Measurements from ENCODE around the gene CREBL2.
A peak's percentile ranks its signal among the peaks of the same experiment; 100 is the strongest.

The CREBL2 gene

DNA sequence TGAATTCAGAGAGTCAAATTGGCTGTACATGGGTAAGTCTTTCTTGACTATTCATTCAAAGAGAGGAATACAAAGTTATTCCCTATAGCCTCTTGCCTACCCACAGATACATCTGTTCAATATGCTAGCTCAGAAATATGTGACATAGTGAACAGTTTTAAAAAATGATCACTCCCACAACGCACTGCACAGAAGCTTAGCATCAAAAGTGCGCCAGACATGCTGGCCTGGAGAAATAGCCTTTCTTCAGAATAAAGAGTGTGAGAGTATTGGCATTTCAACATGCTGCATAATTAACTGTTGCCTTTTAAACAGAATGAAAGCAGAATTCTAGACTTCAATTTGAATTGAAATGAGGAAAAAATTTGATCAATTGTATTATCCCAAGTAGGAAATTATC lies 57.3 kb downstream of the CREBL2 start:
- peaks cover 27% of the 10 kb centered on the region for H3K4me1 Mint-ChIP-seq
- no peaks in the 10 kb centered on the region for H3K36me3 Mint-ChIP-seq
- H3K4me3 Mint-ChIP-seq, result no peak overlapping the region
- no peak overlapping the region for H3K27ac Mint-ChIP-seq
- ATAC-seq, result no peak
- no peaks in the 10 kb centered on the region for H3K9me3 Mint-ChIP-seq
- DNase-seq (ENCODE audit: low spot score in 2 of 2), result no peak

DNA sequence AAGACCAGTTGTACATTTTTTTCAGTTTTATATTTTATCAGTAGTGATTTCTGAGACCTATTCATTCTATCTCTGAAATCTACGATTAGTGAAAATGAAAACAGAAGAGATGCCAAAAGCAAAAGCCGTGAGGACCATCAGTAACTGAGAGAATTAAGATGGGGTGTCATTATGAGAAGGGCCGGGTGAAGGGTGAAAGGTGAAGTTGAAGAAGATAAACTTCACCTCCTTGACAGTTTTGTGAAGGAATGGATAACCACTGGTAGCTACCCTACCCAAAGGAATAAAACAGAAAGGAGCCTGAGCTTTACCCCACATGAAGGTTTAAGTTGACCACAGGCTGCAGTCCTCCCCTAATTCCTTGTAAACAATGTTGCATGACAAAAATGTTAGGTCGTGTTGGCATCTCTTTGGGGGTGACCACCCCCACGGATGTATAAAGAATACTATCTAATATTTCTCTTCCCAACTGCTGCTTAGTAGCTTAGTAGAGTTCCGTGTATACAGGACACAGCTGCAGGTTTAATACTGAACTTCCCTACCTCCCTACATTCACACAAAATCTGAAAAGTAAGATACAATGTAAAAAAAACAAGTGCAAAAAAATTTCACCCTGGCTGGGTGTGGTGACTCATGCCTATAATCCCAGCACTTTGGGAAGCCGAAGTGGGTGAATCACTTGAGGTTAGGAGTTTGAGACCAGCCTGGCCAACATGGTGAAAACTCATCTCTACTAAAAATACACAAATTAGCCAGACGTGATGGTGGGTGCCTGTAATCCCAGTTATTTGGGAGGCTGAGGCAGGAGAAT lies 60.4 kb downstream of the CREBL2 start:
- no peaks in the 10 kb centered on the region for H3K36me3 Mint-ChIP-seq
- peak overlapping the region; percentile 36 for H3K4me3 Mint-ChIP-seq
- ATAC-seq, result no peak
- DNase-seq (ENCODE audit: low spot score in 2 of 2), result no peak
- peaks cover 27% of the 10 kb centered on the region for H3K4me1 Mint-ChIP-seq
- peak overlapping the region; percentile 82 for H3K27ac Mint-ChIP-seq
- H3K9me3 Mint-ChIP-seq, result no peaks in the 10 kb centered on the region

DNA sequence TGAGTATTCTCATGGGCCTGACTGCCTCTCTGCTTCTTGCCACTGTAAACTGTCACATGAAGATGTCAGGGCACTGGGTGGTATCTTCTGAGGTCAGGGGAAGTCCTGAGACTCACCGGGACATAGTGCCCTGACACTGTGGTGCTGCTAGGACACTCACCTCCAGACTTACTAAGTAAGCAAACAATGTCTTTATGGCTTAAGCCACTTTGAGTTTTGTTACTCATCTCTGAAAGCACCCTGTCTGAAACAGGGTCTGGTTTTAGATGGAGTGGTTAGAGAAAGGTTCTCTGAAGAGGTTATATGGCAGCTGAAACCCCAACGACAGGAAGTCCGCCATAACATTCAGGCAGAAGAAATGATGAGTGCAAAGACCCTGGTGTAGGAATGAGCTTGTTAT lies 61.6 kb downstream of the CREBL2 start:
- no peaks in the 10 kb centered on the region for H3K9me3 Mint-ChIP-seq
- peak overlapping the region; percentile 82 for H3K27ac Mint-ChIP-seq
- ATAC-seq (peak; percentile 99), DNase-seq (ENCODE audit: low spot score in 2 of 2) (peak; percentile 12 to 67)
- H3K4me3 Mint-ChIP-seq, result peak overlapping the region; percentile 36
- H3K36me3 Mint-ChIP-seq, result no peaks in the 10 kb centered on the region
- peaks cover 27% of the 10 kb centered on the region for H3K4me1 Mint-ChIP-seq

GRCh38 chr12:12676605-12677004 lies 64.9 kb downstream of the CREBL2 start:
- peaks cover 21% of the 10 kb centered on the region for H3K4me1 Mint-ChIP-seq
- DNase-seq (ENCODE audit: low spot score in 2 of 2), result no peak
- H3K36me3 Mint-ChIP-seq, result no peaks in the 10 kb centered on the region
- ATAC-seq, result no peak
- no peaks in the 10 kb centered on the region for H3K9me3 Mint-ChIP-seq
- H3K4me3 Mint-ChIP-seq, result no peak overlapping the region
- no peak overlapping the region for H3K27ac Mint-ChIP-seq

- Mint-ChIP-seq H3K9me3 (no peaks in the 10 kb centered on the region), H3K4me3 (no peak overlapping the region), H3K27ac (peak overlapping the region; percentile 33), H3K36me3 (no peaks in the 10 kb centered on the region), H3K4me1 (no peaks in the 10 kb centered on the region)
- no peak for ATAC-seq
- no peak for DNase-seq (ENCODE audit: low spot score in 2 of 2)
Measured at GRCh38 chr12:12681061-12681765, 69.5 kb downstream of the CREBL2 start.

GRCh38 chr12:12682284-12682683 lies 70.6 kb downstream of the CREBL2 start:
- Mint-ChIP-seq H3K4me3 (no peak overlapping the region), H3K27ac (no peak overlapping the region), H3K4me1 (no peaks in the 10 kb centered on the region), H3K36me3 (no peaks in the 10 kb centered on the region), H3K9me3 (no peaks in the 10 kb centered on the region)
- DNase-seq (ENCODE audit: low spot score in 2 of 2) (no peak), ATAC-seq (no peak)

DNA sequence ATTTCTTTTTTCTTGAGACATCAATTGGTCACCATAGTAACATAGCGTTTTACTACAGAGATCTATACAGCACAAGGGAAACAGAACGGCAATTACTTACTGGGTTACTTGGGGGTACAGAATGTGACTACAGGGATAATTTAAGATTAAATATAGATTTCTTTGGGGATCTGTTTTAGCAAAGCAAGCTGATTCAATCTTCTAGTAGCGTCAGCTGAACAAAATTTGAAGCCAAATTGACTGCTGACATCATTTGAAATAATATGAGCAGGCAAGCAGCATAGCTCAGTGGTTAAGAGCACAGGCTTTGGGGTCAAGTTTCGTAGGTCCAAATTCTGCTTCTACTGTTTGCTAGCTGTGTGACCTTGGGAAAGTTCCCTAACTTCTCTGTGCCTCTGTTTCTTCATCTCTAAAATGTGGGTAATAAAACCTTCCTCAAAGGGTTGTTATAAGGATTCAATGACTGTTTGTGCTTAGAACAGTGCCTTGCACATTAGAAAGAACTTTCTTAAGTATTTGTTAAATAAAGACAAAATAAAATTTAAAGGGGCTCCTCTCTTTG lies 71.5 kb downstream of the CREBL2 start:
- ATAC-seq (no peak), DNase-seq (ENCODE audit: low spot score in 2 of 2) (no peak)
- Mint-ChIP-seq H3K4me3 (no peak overlapping the region), H3K36me3 (no peaks in the 10 kb centered on the region), H3K4me1 (no peaks in the 10 kb centered on the region), H3K9me3 (no peaks in the 10 kb centered on the region), H3K27ac (no peak overlapping the region)

DNA sequence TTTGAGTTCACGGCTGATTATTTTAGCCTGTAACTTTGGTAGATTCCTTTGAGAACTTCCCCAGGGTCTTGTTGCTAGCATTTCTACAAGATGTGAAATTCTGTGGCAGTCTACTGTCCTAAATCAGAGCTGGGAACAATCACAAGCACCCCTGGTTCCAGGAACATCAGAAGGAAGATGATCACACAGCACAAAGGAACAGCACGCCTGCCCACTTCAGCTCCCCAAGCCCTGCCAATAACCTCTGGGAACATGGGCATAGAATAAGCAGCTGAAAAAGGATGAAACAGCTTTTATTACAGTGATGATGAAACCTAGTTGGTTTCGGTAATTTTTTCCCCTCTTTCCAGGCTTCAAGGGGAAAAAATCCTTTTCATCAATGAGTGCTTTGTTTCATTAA lies 72.0 kb downstream of the CREBL2 start:
- Mint-ChIP-seq H3K4me1 (no peaks in the 10 kb centered on the region), H3K9me3 (no peaks in the 10 kb centered on the region)
- no peak for ATAC-seq

GRCh38 chr12:12684375-12685106 lies 72.9 kb downstream of the CREBL2 start:
- H3K4me1 Mint-ChIP-seq, result no peaks in the 10 kb centered on the region
- no peak for ATAC-seq
- H3K27ac Mint-ChIP-seq, result no peak overlapping the region
- no peak for DNase-seq (ENCODE audit: low spot score in 2 of 2)
- H3K9me3 Mint-ChIP-seq, result no peaks in the 10 kb centered on the region
- H3K36me3 Mint-ChIP-seq, result peaks cover 5% of the 10 kb centered on the region
- H3K4me3 Mint-ChIP-seq, result no peak overlapping the region

More for the DNA sequence above, 72.0 kb downstream of the CREBL2 start:
- no peak for DNase-seq (ENCODE audit: low spot score in 2 of 2)
- Mint-ChIP-seq H3K27ac (no peak overlapping the region), H3K36me3 (peaks cover 4% of the 10 kb centered on the region), H3K4me3 (no peak overlapping the region)

- H3K4me1 Mint-ChIP-seq, result no peaks in the 10 kb centered on the region
- no peak overlapping the region for H3K4me3 Mint-ChIP-seq
- no peak overlapping the region for H3K27ac Mint-ChIP-seq
- no peaks in the 10 kb centered on the region for H3K9me3 Mint-ChIP-seq
- DNase-seq (ENCODE audit: low spot score in 2 of 2) (no peak), ATAC-seq (no peak)
- H3K36me3 Mint-ChIP-seq, result peaks cover 5% of the 10 kb centered on the region
Measured at GRCh38 chr12:12685305-12685704, 73.6 kb downstream of the CREBL2 start.

DNA sequence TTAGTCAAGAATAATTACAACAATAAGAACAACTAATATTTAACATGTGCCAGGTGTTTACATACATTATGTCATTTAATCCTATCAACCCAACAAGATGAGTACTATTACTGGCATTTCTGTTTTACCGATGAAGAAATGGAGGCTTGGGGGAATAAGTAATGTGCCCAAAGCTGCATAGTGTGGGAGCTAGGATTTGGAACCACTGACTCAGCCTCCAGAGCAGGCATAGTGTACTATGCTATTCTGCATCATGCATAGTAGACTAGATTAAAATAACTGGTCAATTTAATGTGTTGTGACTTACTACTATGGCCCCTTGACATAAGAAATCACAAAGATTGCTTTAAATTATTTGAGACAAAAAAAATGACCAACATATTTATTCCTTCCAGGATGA lies 74.8 kb downstream of the CREBL2 start:
- ATAC-seq, result no peak
- H3K4me3 Mint-ChIP-seq, result no peak overlapping the region
- no peaks in the 10 kb centered on the region for H3K9me3 Mint-ChIP-seq
- H3K27ac Mint-ChIP-seq, result no peak overlapping the region
- peaks cover 4% of the 10 kb centered on the region for H3K4me1 Mint-ChIP-seq
- no peak for DNase-seq (ENCODE audit: low spot score in 2 of 2)
- H3K36me3 Mint-ChIP-seq, result peaks cover 5% of the 10 kb centered on the region

- ATAC-seq (no peak), DNase-seq (ENCODE audit: low spot score in 2 of 2) (no peak)
- Mint-ChIP-seq H3K4me3 (no peak overlapping the region), H3K4me1 (peaks cover 9% of the 10 kb centered on the region), H3K27ac (no peak overlapping the region), H3K36me3 (peaks cover 5% of the 10 kb centered on the region), H3K9me3 (no peaks in the 10 kb centered on the region)
Measured at GRCh38 chr12:12686925-12687324, 75.2 kb downstream of the CREBL2 start.

GRCh38 chr12:12689647-12690300 lies 78.1 kb downstream of the CREBL2 start:
- ATAC-seq (peak; percentile 68), DNase-seq (ENCODE audit: low spot score in 2 of 2) (no peak)
- no peaks in the 10 kb centered on the region for H3K9me3 Mint-ChIP-seq
- peaks cover 18% of the 10 kb centered on the region for H3K4me1 Mint-ChIP-seq
- H3K27ac Mint-ChIP-seq, result no peak overlapping the region
- H3K36me3 Mint-ChIP-seq, result peaks cover 5% of the 10 kb centered on the region
- no peak overlapping the region for H3K4me3 Mint-ChIP-seq

DNA sequence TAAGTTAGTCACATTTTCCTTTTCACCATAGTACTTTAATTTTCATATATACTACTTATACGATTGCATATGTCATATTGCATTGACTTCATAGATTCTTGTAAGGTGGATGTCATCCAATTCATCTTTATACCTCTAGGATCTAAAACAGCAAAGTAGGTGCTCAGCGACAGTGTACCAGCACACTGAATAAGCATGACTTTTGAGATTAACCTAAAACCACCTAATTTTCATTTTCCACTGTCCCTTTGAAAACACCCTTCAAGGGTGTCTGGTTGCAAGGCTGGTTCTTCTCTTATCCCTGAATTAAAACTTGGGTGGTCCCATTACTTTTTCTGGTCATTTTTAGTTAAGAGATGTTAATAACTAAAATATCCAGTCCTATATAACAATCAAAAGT lies 79.9 kb downstream of the CREBL2 start:
- H3K9me3 Mint-ChIP-seq, result no peaks in the 10 kb centered on the region
- DNase-seq (ENCODE audit: low spot score in 2 of 2) (no peak), ATAC-seq (no peak)
- peaks cover 31% of the 10 kb centered on the region for H3K4me1 Mint-ChIP-seq
- H3K36me3 Mint-ChIP-seq, result peaks cover 16% of the 10 kb centered on the region
- H3K27ac Mint-ChIP-seq, result peak overlapping the region; percentile 5
- H3K4me3 Mint-ChIP-seq, result no peak overlapping the region

- no peak for DNase-seq (ENCODE audit: low spot score in 2 of 2)
- Mint-ChIP-seq H3K4me3 (no peak overlapping the region), H3K4me1 (peaks cover 45% of the 10 kb centered on the region), H3K36me3 (peaks cover 25% of the 10 kb centered on the region), H3K9me3 (no peaks in the 10 kb centered on the region), H3K27ac (no peak overlapping the region)
- ATAC-seq, result no peak
Measured at GRCh38 chr12:12693111-12693671, 81.5 kb downstream of the CREBL2 start.
